Measurements from ENCODE around the gene RBM47. TPM values are rescaled to one million over a fixed set of nuclear protein-coding genes. Genes with fewer than 3 reads are reported as not detected.

The RBM47 gene
- total and polyA plus RNA-seq, 9 of the 15 experiments (the other 6 are each of a cell fraction or from before 2014, with no cell fraction given), result 1.4 to 6.4 (median 3.3) TPM

DNA sequence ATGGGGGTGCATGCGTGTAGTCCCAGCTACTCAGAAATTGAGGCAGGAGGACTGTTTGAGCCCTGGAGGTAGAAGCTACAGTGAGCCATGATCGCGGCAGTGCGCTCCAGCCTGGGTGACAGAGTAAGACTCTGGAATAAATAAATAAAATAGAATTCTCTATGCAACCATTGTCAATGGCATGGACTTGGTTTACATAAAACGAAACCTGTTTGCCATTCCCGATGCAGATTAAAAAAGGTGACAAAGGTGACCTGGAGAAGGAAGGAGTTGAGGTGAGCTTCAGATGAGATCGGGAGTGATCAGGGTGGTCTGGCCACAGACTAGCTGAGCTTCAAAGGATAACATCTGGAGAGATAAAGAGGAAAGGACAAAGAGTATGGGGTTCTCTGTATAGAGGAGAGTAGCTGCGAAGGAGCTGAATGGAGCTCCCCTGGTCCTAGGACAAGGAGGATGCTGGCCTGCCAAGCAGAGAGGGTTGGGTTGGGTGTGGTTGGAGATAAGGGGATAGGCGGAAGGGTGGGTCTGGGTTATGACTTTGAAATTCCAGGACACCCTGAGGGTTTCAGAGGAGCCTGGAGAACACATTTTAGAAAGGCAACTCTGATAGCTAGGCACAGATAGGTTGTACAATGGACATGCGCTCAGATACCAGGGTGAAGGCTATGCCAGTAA lies 98.6 kb downstream of the RBM47 start (continued):
- TF ChIP-seq, protein P1, sequence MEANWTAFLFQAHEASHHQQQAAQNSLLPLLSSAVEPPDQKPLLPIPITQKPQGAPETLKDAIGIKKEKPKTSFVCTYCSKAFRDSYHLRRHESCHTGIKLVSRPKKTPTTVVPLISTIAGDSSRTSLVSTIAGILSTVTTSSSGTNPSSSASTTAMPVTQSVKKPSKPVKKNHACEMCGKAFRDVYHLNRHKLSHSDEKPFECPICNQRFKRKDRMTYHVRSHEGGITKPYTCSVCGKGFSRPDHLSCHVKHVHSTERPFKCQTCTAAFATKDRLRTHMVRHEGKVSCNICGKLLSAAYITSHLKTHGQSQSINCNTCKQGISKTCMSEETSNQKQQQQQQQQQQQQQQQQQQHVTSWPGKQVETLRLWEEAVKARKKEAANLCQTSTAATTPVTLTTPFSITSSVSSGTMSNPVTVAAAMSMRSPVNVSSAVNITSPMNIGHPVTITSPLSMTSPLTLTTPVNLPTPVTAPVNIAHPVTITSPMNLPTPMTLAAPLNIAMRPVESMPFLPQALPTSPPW (CRISPR knock-in tag; IDR thresholded peaks at IDR 0.05), result no peak
- TF ChIP-seq, protein P2, sequence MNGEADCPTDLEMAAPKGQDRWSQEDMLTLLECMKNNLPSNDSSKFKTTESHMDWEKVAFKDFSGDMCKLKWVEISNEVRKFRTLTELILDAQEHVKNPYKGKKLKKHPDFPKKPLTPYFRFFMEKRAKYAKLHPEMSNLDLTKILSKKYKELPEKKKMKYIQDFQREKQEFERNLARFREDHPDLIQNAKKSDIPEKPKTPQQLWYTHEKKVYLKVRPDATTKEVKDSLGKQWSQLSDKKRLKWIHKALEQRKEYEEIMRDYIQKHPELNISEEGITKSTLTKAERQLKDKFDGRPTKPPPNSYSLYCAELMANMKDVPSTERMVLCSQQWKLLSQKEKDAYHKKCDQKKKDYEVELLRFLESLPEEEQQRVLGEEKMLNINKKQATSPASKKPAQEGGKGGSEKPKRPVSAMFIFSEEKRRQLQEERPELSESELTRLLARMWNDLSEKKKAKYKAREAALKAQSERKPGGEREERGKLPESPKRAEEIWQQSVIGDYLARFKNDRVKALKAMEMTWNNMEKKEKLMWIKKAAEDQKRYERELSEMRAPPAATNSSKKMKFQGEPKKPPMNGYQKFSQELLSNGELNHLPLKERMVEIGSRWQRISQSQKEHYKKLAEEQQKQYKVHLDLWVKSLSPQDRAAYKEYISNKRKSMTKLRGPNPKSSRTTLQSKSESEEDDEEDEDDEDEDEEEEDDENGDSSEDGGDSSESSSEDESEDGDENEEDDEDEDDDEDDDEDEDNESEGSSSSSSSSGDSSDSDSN (IDR thresholded peaks at IDR 0.05; ENCODE audit: borderline replicate concordance in 1 of 2, low read depth in 2 of 2, low read length in 2 of 2), result 0 out of 4 replicates have a peak, but pooled peaks of 1 of the 2 experiments have one; percentile 19
- peak; percentile 10; the same call in 1 of the 2 replicates for TF ChIP-seq MECOM (CRISPR knock-in tag; IDR thresholded peaks at IDR 0.05)
- no peak for TF ChIP-seq SRSF3 (IDR thresholded peaks at IDR 0.05; ENCODE audit: insufficient read depth, low read length)
- no peak for TF ChIP-seq ZNF165 (CRISPR knock-in tag; IDR thresholded peaks at IDR 0.05; ENCODE audit: borderline replicate concordance)
- TF ChIP-seq, protein P3, sequence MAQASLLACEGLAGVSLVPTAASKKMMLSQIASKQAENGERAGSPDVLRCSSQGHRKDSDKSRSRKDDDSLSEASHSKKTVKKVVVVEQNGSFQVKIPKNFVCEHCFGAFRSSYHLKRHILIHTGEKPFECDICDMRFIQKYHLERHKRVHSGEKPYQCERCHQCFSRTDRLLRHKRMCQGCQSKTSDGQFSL (CRISPR knock-in tag; IDR thresholded peaks at IDR 0.05), result no peak
- TF ChIP-seq, protein P3 (tag; IDR thresholded peaks at IDR 0.05), result no peak
- peak; percentile 90 for TF ChIP-seq HDAC2 (IDR thresholded peaks at IDR 0.05)
- no peak for TF ChIP-seq ZNF583 (CRISPR knock-in tag; IDR thresholded peaks at IDR 0.05)
- TF ChIP-seq, protein P4, sequence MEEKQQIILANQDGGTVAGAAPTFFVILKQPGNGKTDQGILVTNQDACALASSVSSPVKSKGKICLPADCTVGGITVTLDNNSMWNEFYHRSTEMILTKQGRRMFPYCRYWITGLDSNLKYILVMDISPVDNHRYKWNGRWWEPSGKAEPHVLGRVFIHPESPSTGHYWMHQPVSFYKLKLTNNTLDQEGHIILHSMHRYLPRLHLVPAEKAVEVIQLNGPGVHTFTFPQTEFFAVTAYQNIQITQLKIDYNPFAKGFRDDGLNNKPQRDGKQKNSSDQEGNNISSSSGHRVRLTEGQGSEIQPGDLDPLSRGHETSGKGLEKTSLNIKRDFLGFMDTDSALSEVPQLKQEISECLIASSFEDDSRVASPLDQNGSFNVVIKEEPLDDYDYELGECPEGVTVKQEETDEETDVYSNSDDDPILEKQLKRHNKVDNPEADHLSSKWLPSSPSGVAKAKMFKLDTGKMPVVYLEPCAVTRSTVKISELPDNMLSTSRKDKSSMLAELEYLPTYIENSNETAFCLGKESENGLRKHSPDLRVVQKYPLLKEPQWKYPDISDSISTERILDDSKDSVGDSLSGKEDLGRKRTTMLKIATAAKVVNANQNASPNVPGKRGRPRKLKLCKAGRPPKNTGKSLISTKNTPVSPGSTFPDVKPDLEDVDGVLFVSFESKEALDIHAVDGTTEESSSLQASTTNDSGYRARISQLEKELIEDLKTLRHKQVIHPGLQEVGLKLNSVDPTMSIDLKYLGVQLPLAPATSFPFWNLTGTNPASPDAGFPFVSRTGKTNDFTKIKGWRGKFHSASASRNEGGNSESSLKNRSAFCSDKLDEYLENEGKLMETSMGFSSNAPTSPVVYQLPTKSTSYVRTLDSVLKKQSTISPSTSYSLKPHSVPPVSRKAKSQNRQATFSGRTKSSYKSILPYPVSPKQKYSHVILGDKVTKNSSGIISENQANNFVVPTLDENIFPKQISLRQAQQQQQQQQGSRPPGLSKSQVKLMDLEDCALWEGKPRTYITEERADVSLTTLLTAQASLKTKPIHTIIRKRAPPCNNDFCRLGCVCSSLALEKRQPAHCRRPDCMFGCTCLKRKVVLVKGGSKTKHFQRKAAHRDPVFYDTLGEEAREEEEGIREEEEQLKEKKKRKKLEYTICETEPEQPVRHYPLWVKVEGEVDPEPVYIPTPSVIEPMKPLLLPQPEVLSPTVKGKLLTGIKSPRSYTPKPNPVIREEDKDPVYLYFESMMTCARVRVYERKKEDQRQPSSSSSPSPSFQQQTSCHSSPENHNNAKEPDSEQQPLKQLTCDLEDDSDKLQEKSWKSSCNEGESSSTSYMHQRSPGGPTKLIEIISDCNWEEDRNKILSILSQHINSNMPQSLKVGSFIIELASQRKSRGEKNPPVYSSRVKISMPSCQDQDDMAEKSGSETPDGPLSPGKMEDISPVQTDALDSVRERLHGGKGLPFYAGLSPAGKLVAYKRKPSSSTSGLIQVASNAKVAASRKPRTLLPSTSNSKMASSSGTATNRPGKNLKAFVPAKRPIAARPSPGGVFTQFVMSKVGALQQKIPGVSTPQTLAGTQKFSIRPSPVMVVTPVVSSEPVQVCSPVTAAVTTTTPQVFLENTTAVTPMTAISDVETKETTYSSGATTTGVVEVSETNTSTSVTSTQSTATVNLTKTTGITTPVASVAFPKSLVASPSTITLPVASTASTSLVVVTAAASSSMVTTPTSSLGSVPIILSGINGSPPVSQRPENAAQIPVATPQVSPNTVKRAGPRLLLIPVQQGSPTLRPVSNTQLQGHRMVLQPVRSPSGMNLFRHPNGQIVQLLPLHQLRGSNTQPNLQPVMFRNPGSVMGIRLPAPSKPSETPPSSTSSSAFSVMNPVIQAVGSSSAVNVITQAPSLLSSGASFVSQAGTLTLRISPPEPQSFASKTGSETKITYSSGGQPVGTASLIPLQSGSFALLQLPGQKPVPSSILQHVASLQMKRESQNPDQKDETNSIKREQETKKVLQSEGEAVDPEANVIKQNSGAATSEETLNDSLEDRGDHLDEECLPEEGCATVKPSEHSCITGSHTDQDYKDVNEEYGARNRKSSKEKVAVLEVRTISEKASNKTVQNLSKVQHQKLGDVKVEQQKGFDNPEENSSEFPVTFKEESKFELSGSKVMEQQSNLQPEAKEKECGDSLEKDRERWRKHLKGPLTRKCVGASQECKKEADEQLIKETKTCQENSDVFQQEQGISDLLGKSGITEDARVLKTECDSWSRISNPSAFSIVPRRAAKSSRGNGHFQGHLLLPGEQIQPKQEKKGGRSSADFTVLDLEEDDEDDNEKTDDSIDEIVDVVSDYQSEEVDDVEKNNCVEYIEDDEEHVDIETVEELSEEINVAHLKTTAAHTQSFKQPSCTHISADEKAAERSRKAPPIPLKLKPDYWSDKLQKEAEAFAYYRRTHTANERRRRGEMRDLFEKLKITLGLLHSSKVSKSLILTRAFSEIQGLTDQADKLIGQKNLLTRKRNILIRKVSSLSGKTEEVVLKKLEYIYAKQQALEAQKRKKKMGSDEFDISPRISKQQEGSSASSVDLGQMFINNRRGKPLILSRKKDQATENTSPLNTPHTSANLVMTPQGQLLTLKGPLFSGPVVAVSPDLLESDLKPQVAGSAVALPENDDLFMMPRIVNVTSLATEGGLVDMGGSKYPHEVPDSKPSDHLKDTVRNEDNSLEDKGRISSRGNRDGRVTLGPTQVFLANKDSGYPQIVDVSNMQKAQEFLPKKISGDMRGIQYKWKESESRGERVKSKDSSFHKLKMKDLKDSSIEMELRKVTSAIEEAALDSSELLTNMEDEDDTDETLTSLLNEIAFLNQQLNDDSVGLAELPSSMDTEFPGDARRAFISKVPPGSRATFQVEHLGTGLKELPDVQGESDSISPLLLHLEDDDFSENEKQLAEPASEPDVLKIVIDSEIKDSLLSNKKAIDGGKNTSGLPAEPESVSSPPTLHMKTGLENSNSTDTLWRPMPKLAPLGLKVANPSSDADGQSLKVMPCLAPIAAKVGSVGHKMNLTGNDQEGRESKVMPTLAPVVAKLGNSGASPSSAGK (IDR thresholded peaks at IDR 0.05), result no peak
